Measurements from ENCODE around the gene MAG. TPM values are rescaled to one million over a fixed set of nuclear protein-coding genes. Genes with fewer than 3 reads are reported as not detected.
A peak's percentile ranks its signal among the peaks of the same experiment; 100 is the strongest.

The MAG gene
- total and polyA plus RNA-seq, 9 of the 15 experiments (the other 6 are each of a cell fraction or from before 2014, with no cell fraction given): 0.11 to 10.0 (median 1.6) TPM

DNA sequence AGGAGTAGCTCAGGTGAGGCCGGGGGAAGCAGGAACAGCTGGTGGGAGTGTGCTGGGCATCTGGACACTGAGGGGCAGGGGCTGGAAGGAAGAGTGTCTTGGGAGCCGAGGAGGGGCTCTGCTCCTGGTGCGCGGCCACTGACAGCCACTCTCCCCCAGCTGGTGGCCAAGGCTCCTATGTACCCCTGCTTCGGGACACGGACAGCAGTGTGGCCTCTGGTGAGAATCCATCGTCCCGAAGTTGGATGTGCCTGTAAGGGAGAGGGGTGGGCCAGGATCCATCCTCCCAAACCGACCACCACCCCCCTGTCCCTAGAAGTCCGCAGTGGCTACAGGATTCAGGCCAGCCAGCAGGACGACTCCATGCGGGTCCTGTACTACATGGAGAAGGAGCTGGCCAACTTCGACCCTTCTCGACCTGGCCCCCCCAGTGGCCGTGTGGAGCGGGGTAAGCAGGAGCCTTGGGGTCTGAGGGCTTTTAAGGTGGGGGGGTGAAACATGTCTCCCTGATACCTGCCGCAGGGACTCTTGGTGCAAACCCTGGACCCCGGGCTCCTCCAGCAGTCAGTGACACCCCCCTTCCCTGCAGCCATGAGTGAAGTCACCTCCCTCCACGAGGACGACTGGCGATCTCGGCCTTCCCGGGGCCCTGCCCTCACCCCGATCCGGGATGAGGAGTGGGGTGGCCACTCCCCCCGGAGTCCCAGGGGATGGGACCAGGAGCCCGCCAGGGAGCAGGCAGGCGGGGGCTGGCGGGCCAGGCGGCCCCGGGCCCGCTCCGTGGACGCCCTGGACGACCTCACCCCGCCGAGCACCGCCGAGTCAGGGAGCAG lies 25.2 kb upstream of the MAG start (continued):
- TF ChIP-seq, protein P1, sequence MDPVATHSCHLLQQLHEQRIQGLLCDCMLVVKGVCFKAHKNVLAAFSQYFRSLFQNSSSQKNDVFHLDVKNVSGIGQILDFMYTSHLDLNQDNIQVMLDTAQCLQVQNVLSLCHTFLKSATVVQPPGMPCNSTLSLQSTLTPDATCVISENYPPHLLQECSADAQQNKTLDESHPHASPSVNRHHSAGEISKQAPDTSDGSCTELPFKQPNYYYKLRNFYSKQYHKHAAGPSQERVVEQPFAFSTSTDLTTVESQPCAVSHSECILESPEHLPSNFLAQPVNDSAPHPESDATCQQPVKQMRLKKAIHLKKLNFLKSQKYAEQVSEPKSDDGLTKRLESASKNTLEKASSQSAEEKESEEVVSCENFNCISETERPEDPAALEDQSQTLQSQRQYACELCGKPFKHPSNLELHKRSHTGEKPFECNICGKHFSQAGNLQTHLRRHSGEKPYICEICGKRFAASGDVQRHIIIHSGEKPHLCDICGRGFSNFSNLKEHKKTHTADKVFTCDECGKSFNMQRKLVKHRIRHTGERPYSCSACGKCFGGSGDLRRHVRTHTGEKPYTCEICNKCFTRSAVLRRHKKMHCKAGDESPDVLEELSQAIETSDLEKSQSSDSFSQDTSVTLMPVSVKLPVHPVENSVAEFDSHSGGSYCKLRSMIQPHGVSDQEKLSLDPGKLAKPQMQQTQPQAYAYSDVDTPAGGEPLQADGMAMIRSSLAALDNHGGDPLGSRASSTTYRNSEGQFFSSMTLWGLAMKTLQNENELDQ (CRISPR knock-in tag; IDR thresholded peaks at IDR 0.05; ENCODE audit: borderline replicate concordance): no peak
- TF ChIP-seq CBFA2T3 (IDR thresholded peaks at IDR 0.05) (no peak), ZNF12 (CRISPR knock-in tag; IDR thresholded peaks at IDR 0.05) (no peak), SREBF2 (CRISPR knock-in tag; IDR thresholded peaks at IDR 0.05) (no peak), IFI16 (CRISPR knock-in tag; IDR thresholded peaks at IDR 0.05) (no peak), ATF1 (CRISPR knock-in tag; IDR thresholded peaks at IDR 0.05) (no peak), ATF1 (tag; IDR thresholded peaks at IDR 0.05) (no peak), ZNF444 (CRISPR knock-in tag; IDR thresholded peaks at IDR 0.05) (no peak), RBM22 (IDR thresholded peaks at IDR 0.05; ENCODE audit: low read depth, low read length, poor library complexity, severe bottlenecking) (peak; percentile 67), HDGF (IDR thresholded peaks at IDR 0.05) (no peak), EZH2 (IDR thresholded peaks at IDR 0.05; ENCODE audit: borderline replicate concordance, low read depth, low read length) (no peak)
- TF ChIP-seq, protein P2, sequence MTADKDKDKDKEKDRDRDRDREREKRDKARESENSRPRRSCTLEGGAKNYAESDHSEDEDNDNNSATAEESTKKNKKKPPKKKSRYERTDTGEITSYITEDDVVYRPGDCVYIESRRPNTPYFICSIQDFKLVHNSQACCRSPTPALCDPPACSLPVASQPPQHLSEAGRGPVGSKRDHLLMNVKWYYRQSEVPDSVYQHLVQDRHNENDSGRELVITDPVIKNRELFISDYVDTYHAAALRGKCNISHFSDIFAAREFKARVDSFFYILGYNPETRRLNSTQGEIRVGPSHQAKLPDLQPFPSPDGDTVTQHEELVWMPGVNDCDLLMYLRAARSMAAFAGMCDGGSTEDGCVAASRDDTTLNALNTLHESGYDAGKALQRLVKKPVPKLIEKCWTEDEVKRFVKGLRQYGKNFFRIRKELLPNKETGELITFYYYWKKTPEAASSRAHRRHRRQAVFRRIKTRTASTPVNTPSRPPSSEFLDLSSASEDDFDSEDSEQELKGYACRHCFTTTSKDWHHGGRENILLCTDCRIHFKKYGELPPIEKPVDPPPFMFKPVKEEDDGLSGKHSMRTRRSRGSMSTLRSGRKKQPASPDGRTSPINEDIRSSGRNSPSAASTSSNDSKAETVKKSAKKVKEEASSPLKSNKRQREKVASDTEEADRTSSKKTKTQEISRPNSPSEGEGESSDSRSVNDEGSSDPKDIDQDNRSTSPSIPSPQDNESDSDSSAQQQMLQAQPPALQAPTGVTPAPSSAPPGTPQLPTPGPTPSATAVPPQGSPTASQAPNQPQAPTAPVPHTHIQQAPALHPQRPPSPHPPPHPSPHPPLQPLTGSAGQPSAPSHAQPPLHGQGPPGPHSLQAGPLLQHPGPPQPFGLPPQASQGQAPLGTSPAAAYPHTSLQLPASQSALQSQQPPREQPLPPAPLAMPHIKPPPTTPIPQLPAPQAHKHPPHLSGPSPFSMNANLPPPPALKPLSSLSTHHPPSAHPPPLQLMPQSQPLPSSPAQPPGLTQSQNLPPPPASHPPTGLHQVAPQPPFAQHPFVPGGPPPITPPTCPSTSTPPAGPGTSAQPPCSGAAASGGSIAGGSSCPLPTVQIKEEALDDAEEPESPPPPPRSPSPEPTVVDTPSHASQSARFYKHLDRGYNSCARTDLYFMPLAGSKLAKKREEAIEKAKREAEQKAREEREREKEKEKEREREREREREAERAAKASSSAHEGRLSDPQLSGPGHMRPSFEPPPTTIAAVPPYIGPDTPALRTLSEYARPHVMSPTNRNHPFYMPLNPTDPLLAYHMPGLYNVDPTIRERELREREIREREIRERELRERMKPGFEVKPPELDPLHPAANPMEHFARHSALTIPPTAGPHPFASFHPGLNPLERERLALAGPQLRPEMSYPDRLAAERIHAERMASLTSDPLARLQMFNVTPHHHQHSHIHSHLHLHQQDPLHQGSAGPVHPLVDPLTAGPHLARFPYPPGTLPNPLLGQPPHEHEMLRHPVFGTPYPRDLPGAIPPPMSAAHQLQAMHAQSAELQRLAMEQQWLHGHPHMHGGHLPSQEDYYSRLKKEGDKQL (CRISPR knock-in tag; IDR thresholded peaks at IDR 0.05; ENCODE audit: borderline replicate concordance): no peak
- TF ChIP-seq, protein P3, sequence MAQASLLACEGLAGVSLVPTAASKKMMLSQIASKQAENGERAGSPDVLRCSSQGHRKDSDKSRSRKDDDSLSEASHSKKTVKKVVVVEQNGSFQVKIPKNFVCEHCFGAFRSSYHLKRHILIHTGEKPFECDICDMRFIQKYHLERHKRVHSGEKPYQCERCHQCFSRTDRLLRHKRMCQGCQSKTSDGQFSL (CRISPR knock-in tag; IDR thresholded peaks at IDR 0.05): no peak; the same call in 1 of the 2 replicates
- TF ChIP-seq, protein P3 (tag; IDR thresholded peaks at IDR 0.05): peak in 1 of 2 experiments; percentile 39; a peak in 1 of 4 replicates

Measured in K562 (cell line).